GM04504 (cell line): ENCODE results near the gene SEMA4D.

Source experiments
- DNase-seq: peaks from one replicate; pipeline ENCODE4 v3.0.0-alpha.2; 2012; ENCODE audit warnings: low read depth

The SEMA4D gene

DNA sequence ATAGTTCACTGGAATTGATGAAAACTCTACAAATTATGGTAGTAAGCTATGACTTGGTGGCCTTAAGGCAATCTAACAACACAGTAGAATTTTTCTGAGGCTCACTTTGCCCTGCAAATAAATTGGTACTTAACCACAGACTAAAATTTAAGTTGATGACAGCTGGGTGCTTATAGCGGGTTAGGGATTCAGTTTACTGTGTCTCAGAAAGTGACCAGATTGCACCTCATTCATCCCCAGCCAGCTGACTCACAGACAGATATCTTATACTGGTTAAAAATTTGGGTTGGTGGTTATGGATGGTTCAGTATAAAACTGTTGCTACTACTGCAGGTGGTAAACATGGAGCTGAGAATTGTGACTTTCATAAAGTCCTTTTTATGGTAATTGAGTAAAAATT is 184.1 kb downstream of the SEMA4D start:
- no peak for DNase-seq

DNA sequence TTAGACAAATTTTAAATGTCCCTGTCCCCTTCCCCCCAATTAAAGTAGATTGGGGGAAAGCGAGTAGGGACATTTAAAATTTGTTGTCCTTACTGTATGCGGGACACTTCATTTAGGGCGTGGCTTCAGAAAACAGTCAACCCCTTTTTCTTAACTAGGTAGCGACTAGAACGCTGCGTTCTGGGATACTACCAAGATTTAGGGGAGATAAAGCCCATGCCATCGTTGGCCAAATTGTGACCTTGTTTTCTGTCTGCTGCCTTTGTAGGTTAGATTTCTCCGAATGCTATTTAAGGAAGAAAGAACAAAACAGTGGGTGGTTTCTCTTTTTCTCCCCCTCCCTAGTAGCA is 185.7 kb downstream of the SEMA4D start:
- no peak for DNase-seq

- DNase-seq = no peak
These were observed 186.3 kb downstream of the SEMA4D start for GRCh38 chr9:89311346-89312221.
